DOHH2 (cell line): Measurements from ENCODE around the gene OSBPL10.

ENCODE experiments used
- CTCF ChIP-seq: fragments of 200-600 bp; sonication (generic); IDR thresholded peaks from one replicate; pipeline ENCODE4 v1.5.1; 2014; ENCODE audit warnings: antibody characterized with exemption, mild to moderate bottlenecking, low read depth, low read length; ENCODE audit not compliant: poor library complexity, severe bottlenecking
- EZH2phosphoT487 ChIP-seq: fragments of 200-600 bp; sonication (generic); IDR thresholded peaks from 2 replicates; pipeline ENCODE4 v1.6.1; 2017; ENCODE audit warnings: borderline replicate concordance, mild to moderate bottlenecking, antibody characterized with exemption, low read length, moderate library complexity, mixed read lengths

DNA sequence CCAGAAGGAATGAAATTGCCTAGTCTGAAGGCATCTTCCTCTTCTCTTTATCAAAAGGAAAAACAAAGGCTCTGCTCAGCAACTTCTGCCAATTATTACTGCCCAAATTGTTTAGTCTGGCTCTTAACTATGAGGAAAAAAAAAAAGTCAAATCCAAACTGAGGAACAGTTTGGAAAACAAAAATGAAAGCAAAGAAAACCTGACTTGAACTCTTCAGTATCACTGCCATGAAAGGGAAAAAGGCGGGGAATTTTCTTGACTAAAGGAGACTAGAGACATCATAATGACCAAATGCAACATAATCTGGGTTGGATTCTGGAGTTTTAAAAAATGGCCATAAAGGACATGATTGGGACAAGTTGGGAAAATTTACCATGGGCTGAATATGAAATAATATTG is 292.1 kb downstream of the OSBPL10 start:
- no peak for TF ChIP-seq CTCF
- no peak for TF ChIP-seq EZH2phosphoT487
